Measurements from ENCODE around the gene GFRAL. TPM values are rescaled to one million over a fixed set of nuclear protein-coding genes. Genes with fewer than 3 reads are reported as not detected.

GFRAL gene
- total RNA-seq, 1 experiment from 2014 or later, result not detected

DNA sequence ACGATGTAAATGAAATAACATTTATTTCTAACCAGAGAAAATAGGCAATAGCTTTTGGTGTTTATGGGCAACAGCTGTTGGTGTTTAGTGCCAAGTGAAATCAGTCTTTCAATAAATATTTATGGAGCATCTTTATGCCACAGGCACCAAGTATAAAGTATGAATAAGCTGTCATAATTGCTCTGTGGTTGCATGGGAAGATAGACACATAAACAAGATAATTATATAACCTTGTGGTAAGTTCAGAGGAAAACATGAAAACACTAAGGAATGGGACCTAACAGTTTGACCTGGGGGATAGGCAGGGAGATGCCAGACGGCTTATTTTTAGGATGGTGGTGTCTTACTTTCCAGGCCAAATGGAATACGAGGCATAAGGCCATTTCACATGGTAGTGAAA, 110.9 kb downstream of the GFRAL start:
- H3K27me3 ChIP-seq (ENCODE audit: insufficient read depth, low read length), result peaks cover 83% of the 10 kb centered on the region
- H3K9ac ChIP-seq (ENCODE audit: low read length), result no peak overlapping the region
- no peak overlapping the region for H3K27ac ChIP-seq (ENCODE audit: low read depth, low read length)
- no peak for ATAC-seq
- DNase-seq (ENCODE audit: low read depth, low spot score), result no peak
- H3K79me2 ChIP-seq (ENCODE audit: insufficient read depth, low read length), result no peaks in the 10 kb centered on the region
- H3K4me3 ChIP-seq (replicated peaks in 1 of 2; ENCODE audit: low read depth in 1 of 2, low read length in 2 of 2), result no peak overlapping the region
- no peaks in the 10 kb centered on the region for H3K36me3 ChIP-seq (ENCODE audit: control insufficient read depth in 1 of 2, insufficient read depth in 2 of 2, low read length in 2 of 2)
- TF ChIP-seq TCF7L2 (IDR thresholded peaks at IDR 0.05; ENCODE audit: borderline replicate concordance, extremely low read depth, insufficient read depth, insufficient read length), result no peak
- TF ChIP-seq CBX3 (IDR thresholded peaks at IDR 0.05; ENCODE audit: low read depth), result no peak
- no peak for TF ChIP-seq FOSL1 (IDR thresholded peaks at IDR 0.05; ENCODE audit: low read depth)
- TF ChIP-seq POLR2AphosphoS5 (IDR thresholded peaks at IDR 0.05; ENCODE audit: low read depth, low read length), result no peak
- TF ChIP-seq ELF1 (IDR thresholded peaks at IDR 0.05; ENCODE audit: borderline replicate concordance, low read depth), result no peak
- TF ChIP-seq POLR2A (IDR thresholded peaks at IDR 0.05; ENCODE audit: borderline replicate concordance, extremely low read depth, insufficient read depth, insufficient read length), result no peak
- no peak for TF ChIP-seq CEBPB (IDR thresholded peaks at IDR 0.05; ENCODE audit: low read depth)
- TF ChIP-seq, protein P1, sequence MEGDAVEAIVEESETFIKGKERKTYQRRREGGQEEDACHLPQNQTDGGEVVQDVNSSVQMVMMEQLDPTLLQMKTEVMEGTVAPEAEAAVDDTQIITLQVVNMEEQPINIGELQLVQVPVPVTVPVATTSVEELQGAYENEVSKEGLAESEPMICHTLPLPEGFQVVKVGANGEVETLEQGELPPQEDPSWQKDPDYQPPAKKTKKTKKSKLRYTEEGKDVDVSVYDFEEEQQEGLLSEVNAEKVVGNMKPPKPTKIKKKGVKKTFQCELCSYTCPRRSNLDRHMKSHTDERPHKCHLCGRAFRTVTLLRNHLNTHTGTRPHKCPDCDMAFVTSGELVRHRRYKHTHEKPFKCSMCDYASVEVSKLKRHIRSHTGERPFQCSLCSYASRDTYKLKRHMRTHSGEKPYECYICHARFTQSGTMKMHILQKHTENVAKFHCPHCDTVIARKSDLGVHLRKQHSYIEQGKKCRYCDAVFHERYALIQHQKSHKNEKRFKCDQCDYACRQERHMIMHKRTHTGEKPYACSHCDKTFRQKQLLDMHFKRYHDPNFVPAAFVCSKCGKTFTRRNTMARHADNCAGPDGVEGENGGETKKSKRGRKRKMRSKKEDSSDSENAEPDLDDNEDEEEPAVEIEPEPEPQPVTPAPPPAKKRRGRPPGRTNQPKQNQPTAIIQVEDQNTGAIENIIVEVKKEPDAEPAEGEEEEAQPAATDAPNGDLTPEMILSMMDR (IDR thresholded peaks at IDR 0.05 in 2 of 3, conservative IDR thresholded peaks at IDR 0.05 in 1 of 3; ENCODE audit: borderline replicate concordance in 1 of 3, insufficient read depth in 1 of 3, low read depth in 2 of 3, low read length in 2 of 3), result no peak
- TF ChIP-seq SP1 (IDR thresholded peaks at IDR 0.05; ENCODE audit: low read depth), result no peak
- TF ChIP-seq EGR1 (IDR thresholded peaks at IDR 0.05; ENCODE audit: low read depth), result no peak
- TF ChIP-seq SIN3A (IDR thresholded peaks at IDR 0.05; ENCODE audit: low read depth), result no peak
- TF ChIP-seq RAD21 (IDR thresholded peaks at IDR 0.05; ENCODE audit: low read depth), result no peak
- no peak for TF ChIP-seq ZFX (IDR thresholded peaks at IDR 0.05)
- TF ChIP-seq, protein P2, sequence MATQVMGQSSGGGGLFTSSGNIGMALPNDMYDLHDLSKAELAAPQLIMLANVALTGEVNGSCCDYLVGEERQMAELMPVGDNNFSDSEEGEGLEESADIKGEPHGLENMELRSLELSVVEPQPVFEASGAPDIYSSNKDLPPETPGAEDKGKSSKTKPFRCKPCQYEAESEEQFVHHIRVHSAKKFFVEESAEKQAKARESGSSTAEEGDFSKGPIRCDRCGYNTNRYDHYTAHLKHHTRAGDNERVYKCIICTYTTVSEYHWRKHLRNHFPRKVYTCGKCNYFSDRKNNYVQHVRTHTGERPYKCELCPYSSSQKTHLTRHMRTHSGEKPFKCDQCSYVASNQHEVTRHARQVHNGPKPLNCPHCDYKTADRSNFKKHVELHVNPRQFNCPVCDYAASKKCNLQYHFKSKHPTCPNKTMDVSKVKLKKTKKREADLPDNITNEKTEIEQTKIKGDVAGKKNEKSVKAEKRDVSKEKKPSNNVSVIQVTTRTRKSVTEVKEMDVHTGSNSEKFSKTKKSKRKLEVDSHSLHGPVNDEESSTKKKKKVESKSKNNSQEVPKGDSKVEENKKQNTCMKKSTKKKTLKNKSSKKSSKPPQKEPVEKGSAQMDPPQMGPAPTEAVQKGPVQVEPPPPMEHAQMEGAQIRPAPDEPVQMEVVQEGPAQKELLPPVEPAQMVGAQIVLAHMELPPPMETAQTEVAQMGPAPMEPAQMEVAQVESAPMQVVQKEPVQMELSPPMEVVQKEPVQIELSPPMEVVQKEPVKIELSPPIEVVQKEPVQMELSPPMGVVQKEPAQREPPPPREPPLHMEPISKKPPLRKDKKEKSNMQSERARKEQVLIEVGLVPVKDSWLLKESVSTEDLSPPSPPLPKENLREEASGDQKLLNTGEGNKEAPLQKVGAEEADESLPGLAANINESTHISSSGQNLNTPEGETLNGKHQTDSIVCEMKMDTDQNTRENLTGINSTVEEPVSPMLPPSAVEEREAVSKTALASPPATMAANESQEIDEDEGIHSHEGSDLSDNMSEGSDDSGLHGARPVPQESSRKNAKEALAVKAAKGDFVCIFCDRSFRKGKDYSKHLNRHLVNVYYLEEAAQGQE (IDR thresholded peaks at IDR 0.05; ENCODE audit: low read depth), result no peak
- no peak for TF ChIP-seq YY1 (IDR thresholded peaks at IDR 0.05; ENCODE audit: extremely low read depth, insufficient replicate concordance, low read depth, low read length)
- RAD21 ChIA-PET (ENCODE audit: low non-redundant PET in 1 of 2, low total read pairs in 2 of 2, uncharacterized antibody in 2 of 2, unreplicated experiment in 2 of 2), result no interaction called here
- H3K4me1 ChIP-seq (ENCODE audit: control insufficient read depth in 1 of 2, insufficient read depth in 2 of 2, low read length in 2 of 2), result no peaks in the 10 kb centered on the region
- H3K4me2 ChIP-seq (ENCODE audit: low read length), result no peak overlapping the region
- intact Hi-C loops (cut with micrococcal nuclease), result loop anchor here (5.0 kb wide), 1 partner anchor 161 kb away; no protein-coding TSS in a partner anchor
- POLR2A ChIA-PET, result no interaction called here
- CTCF ChIA-PET, result no interaction called here
- H3K9me2 ChIP-seq (ENCODE audit: insufficient read depth), result no peaks in the 10 kb centered on the region
- BruUV-seq (replicated peaks), result no TSS peak
- H4K20me1 ChIP-seq (ENCODE audit: insufficient read depth), result no peaks in the 10 kb centered on the region; the same call in 1 of the 2 replicates
- H2AFZ ChIP-seq (ENCODE audit: low read depth, low read length, poor library complexity, severe bottlenecking), result no peak overlapping the region
- H3K9me3 ChIP-seq (ENCODE audit: control insufficient read depth in 1 of 2, insufficient read depth in 1 of 2, low read depth in 1 of 2, low read length in 2 of 2), result no peaks in the 10 kb centered on the region

Data from HCT116 (cell line).